SK-N-SH treated with all-trans-retinoic acid at 6 μM for 48 hours (cell line): ENCODE measurements around the gene PCBD1.
A peak's percentile ranks its signal among the peaks of the same experiment; 100 is the strongest.

Experiments used
- ATAC-seq: fragments of 200-7000 bp; cut with Tn5 transposase; 3 replicates; pipeline ENCODE4 v1.9.1; 2020; ENCODE audit warnings: mild to moderate bottlenecking, moderate library complexity
- ARNTL ChIP-seq: fragments of 450-650 bp; formaldehyde crosslinking; IDR thresholded peaks from 2 replicates; pipeline ENCODE4 v1.5.0; 2020; ENCODE audit warnings: low read depth, mild to moderate bottlenecking, moderate library complexity, borderline replicate concordance
- BACH2 ChIP-seq: fragments of 250-450 bp; sonication (Bioruptor Pico); IDR thresholded peaks from 2 replicates; pipeline ENCODE4 v1.9.0; 2021; ENCODE audit warnings: mild to moderate bottlenecking, borderline replicate concordance
- CSDC2 ChIP-seq: fragments of 250-450 bp; sonication (Bioruptor Pico); IDR thresholded peaks from 2 replicates; pipeline ENCODE4 v1.5.0; 2020; ENCODE audit warnings: mild to moderate bottlenecking, moderate library complexity
- ESRRG ChIP-seq: fragments of 250-450 bp; sonication (Bioruptor Pico); IDR thresholded peaks from 2 replicates; pipeline ENCODE4 v1.6.1; 2021; ENCODE audit warnings: mild to moderate bottlenecking
- GLIS3 ChIP-seq: fragments of 250-450 bp; sonication (Bioruptor Pico); IDR thresholded peaks from 2 replicates; pipeline ENCODE4 v1.5.0; 2020; ENCODE audit warnings: mild to moderate bottlenecking, moderate library complexity
- OSR1 ChIP-seq: fragments of 250-450 bp; sonication (Bioruptor Pico); IDR thresholded peaks from 2 replicates; pipeline ENCODE4 v1.8.0; 2022; ENCODE audit warnings: moderate library complexity, mild to moderate bottlenecking, inconsistent platforms
- POU6F1 ChIP-seq: fragments of 250-450 bp; sonication (Bioruptor Pico); IDR thresholded peaks from 2 replicates; pipeline ENCODE4 v1.8.0; 2021; ENCODE audit warnings: low read depth, mild to moderate bottlenecking, moderate library complexity, borderline replicate concordance
- PPARA ChIP-seq: fragments of 250-450 bp; sonication (Bioruptor Pico); IDR thresholded peaks from 2 replicates; pipeline ENCODE4 v1.5.0; 2020; ENCODE audit warnings: mild to moderate bottlenecking, borderline replicate concordance
- RARB ChIP-seq: fragments of 250-450 bp; sonication (Bioruptor Pico); IDR thresholded peaks from 2 replicates; pipeline ENCODE4 v1.8.0; 2021; ENCODE audit warnings: mild to moderate bottlenecking, moderate library complexity
- SNAI2 ChIP-seq: fragments of 250-450 bp; sonication (Bioruptor Pico); IDR thresholded peaks from 2 replicates; pipeline ENCODE4 v1.5.0; 2020; ENCODE audit warnings: mild to moderate bottlenecking, moderate library complexity
- TCF4 ChIP-seq: fragments of 250-450 bp; sonication (Bioruptor Pico); IDR thresholded peaks from 2 replicates; pipeline ENCODE4 v1.8.0; 2021; ENCODE audit warnings: mild to moderate bottlenecking, moderate library complexity, borderline replicate concordance
- TOX ChIP-seq: fragments of 250-450 bp; sonication (Bioruptor Pico); IDR thresholded peaks from 2 replicates; pipeline ENCODE4 v1.8.0; 2021; ENCODE audit warnings: mild to moderate bottlenecking, moderate library complexity, borderline replicate concordance
- TSHZ2 ChIP-seq: fragments of 250-450 bp; sonication (Bioruptor Pico); IDR thresholded peaks from 2 replicates; pipeline ENCODE4 v1.5.0; 2020; ENCODE audit warnings: mild to moderate bottlenecking, moderate library complexity
- ZC3H10 ChIP-seq: fragments of 250-450 bp; sonication (Bioruptor Pico); IDR thresholded peaks from 2 replicates; pipeline ENCODE4 v1.5.1; 2021; ENCODE audit warnings: mild to moderate bottlenecking, moderate library complexity
- ZFP3 ChIP-seq: fragments of 250-450 bp; sonication (Bioruptor Pico); IDR thresholded peaks from 2 replicates; pipeline ENCODE4 v1.5.0; 2020; ENCODE audit warnings: mild to moderate bottlenecking, moderate library complexity
- ZNF565 ChIP-seq: fragments of 450-650 bp; formaldehyde crosslinking; conservative IDR thresholded peaks from 2 replicates; pipeline ENCODE4 v1.5.0; 2020; ENCODE audit warnings: low read depth, mild to moderate bottlenecking, moderate library complexity
- ZNF70 ChIP-seq: fragments of 450-650 bp; formaldehyde crosslinking; IDR thresholded peaks from 2 replicates; pipeline ENCODE4 v1.5.0; 2020; ENCODE audit warnings: mild to moderate bottlenecking, moderate library complexity
- ZNF8 ChIP-seq: fragments of 450-650 bp; formaldehyde crosslinking; IDR thresholded peaks from 2 replicates; pipeline ENCODE4 v1.5.0; 2020; ENCODE audit warnings: mild to moderate bottlenecking, moderate library complexity
- TF ChIP-seq, protein P1 (sequence below): fragments of 250-450 bp; sonication (Bioruptor Pico); IDR thresholded peaks from 2 replicates; pipeline ENCODE4 v1.5.1; 2020; ENCODE audit warnings: low read depth, mild to moderate bottlenecking, moderate library complexity
- TF ChIP-seq, protein P2 (sequence below): fragments of 250-450 bp; sonication (Bioruptor Pico); IDR thresholded peaks from 2 replicates; pipeline ENCODE4 v1.5.1; 2021; ENCODE audit warnings: mild to moderate bottlenecking, moderate library complexity

PCBD1 gene

GRCh38 chr10:70905071-70906021 is 17.0 kb upstream of the PCBD1 start:
- no peak for ATAC-seq
- TF ChIP-seq CSDC2 (CRISPR knock-in tag): no peak
- TF ChIP-seq ZNF565 (CRISPR knock-in tag): no peak
- TF ChIP-seq ZFP3 (CRISPR knock-in tag): no peak
- TF ChIP-seq GLIS3 (CRISPR knock-in tag): no peak
- TF ChIP-seq BACH2 (CRISPR knock-in tag): no peak
- no peak for TF ChIP-seq OSR1 (CRISPR knock-in tag)
- TF ChIP-seq ZC3H10 (CRISPR knock-in tag): no peak
- no peak for TF ChIP-seq ZNF70
- TF ChIP-seq, protein P1, sequence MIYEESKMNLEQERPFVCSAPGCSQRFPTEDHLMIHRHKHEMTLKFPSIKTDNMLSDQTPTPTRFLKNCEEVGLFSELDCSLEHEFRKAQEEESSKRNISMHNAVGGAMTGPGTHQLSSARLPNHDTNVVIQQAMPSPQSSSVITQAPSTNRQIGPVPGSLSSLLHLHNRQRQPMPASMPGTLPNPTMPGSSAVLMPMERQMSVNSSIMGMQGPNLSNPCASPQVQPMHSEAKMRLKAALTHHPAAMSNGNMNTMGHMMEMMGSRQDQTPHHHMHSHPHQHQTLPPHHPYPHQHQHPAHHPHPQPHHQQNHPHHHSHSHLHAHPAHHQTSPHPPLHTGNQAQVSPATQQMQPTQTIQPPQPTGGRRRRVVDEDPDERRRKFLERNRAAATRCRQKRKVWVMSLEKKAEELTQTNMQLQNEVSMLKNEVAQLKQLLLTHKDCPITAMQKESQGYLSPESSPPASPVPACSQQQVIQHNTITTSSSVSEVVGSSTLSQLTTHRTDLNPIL (CRISPR knock-in tag): no peak
- no peak for TF ChIP-seq RARB (CRISPR knock-in tag)
- no peak for TF ChIP-seq POU6F1 (CRISPR knock-in tag)
- no peak for TF ChIP-seq TCF4 (CRISPR knock-in tag)
- TF ChIP-seq SNAI2 (CRISPR knock-in tag): no peak
- TF ChIP-seq ARNTL (CRISPR knock-in tag): no peak
- TF ChIP-seq, all 23 proteins: peak for 0

DNA sequence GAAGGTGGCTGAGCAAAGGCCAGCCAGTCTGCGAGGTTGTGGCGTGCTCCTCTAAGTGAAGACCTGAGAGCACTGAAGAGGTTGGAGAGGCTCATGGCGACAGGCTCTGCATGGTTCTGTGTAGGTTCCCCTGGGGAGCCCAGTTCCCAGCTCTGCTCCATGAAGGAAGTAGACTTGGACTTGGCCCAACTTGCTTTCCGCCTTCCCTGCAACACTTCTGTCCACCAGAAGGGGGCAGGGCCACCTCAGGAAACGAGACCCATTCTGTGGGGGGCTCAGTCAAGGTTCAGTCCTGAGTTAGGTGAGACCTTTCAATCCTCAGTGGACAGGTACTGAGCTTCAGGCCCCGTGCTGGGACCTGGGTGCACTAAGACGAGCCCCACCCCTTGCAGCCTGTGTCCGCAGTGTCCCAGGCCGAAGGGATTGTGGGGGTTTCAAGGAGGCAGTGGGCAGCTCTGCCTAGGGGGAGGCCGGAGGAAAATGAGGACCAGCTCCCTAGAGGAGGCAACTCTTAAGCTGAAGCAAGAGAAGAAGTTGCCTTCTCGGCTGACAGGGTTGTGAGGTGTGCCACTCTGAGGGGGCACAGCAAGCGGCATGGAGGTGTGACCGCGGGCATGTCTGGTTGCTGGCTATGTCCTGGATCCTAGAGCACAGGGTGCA is 15.0 kb upstream of the PCBD1 start:
- peak; percentile 77 for ATAC-seq
- no peak for TF ChIP-seq TSHZ2 (CRISPR knock-in tag)
- no peak for TF ChIP-seq ZFP3 (CRISPR knock-in tag)
- no peak for TF ChIP-seq SNAI2 (CRISPR knock-in tag)
- TF ChIP-seq TOX (CRISPR knock-in tag): no peak
- TF ChIP-seq, protein P1 (CRISPR knock-in tag): no peak
- TF ChIP-seq ZNF70: no peak
- no peak for TF ChIP-seq PPARA (CRISPR knock-in tag)
- TF ChIP-seq ZNF8 (CRISPR knock-in tag): no peak
- no peak for TF ChIP-seq RARB (CRISPR knock-in tag)
- TF ChIP-seq POU6F1 (CRISPR knock-in tag): no peak
- no peak for TF ChIP-seq ESRRG (CRISPR knock-in tag)
- TF ChIP-seq, protein P2, sequence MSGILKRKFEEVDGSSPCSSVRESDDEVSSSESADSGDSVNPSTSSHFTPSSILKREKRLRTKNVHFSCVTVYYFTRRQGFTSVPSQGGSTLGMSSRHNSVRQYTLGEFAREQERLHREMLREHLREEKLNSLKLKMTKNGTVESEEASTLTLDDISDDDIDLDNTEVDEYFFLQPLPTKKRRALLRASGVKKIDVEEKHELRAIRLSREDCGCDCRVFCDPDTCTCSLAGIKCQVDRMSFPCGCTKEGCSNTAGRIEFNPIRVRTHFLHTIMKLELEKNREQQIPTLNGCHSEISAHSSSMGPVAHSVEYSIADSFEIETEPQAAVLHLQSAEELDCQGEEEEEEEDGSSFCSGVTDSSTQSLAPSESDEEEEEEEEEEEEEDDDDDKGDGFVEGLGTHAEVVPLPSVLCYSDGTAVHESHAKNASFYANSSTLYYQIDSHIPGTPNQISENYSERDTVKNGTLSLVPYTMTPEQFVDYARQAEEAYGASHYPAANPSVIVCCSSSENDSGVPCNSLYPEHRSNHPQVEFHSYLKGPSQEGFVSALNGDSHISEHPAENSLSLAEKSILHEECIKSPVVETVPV (CRISPR knock-in tag): no peak
- no peak for TF ChIP-seq ZNF565 (CRISPR knock-in tag)
